Activated CD8-positive, alpha-beta T cell treated with anti-CD3 and anti-CD28 coated beads for 36 hours (primary cell): ENCODE data around the gene HSD17B12. TPM values are rescaled to one million over a fixed set of nuclear protein-coding genes. Genes with fewer than 3 reads are reported as not detected.

ENCODE experiments used
- ATAC-seq: fragments of 200-7000 bp; cut with Tn5 transposase; one replicate; pipeline ENCODE4 v1.10.0; 2021; ENCODE audit warnings: mild to moderate bottlenecking, moderate library complexity
- CTCF ChIA-PET: fragments of 350-600 bp; sonication (Branson Sonifier 250); formaldehyde crosslinking; loops from one replicate; lab custom pipeline; 2021; ENCODE audit warnings: antibody characterized with exemption; lab: Charles Lee
- POLR2A ChIA-PET: fragments of 350-600 bp; sonication (Branson Sonifier 250); formaldehyde crosslinking; loops from one replicate; lab custom pipeline; 2021; ENCODE audit warnings: antibody characterized with exemption; lab: Charles Lee
- DNase-seq: peaks from one replicate; pipeline ENCODE4 v3.0.0-alpha.2; 2020
- H3K27ac Mint-ChIP-seq: one replicate; pipeline ENCODE4 v1.8.0; 2021; ENCODE audit warnings: mild to moderate bottlenecking, mixed read lengths
- H3K27me3 Mint-ChIP-seq: one replicate; pipeline ENCODE4 v1.8.0; 2021; ENCODE audit warnings: mixed read lengths
- H3K36me3 Mint-ChIP-seq: one replicate; pipeline ENCODE4 v1.8.0; 2021; ENCODE audit warnings: low read depth, mixed read lengths
- H3K4me1 Mint-ChIP-seq: one replicate; pipeline ENCODE4 v1.8.0; 2021; ENCODE audit warnings: low read depth, mixed read lengths
- H3K4me3 Mint-ChIP-seq: one replicate; pipeline ENCODE4 v1.8.0; 2021; ENCODE audit warnings: mild to moderate bottlenecking, moderate library complexity, mixed read lengths
- H3K9me3 Mint-ChIP-seq: one replicate; pipeline ENCODE4 v1.8.0; 2021; ENCODE audit warnings: mixed read lengths
- intact Hi-C: fragments of 100-400 bp; cut with micrococcal nuclease; formaldehyde crosslinking; loops from one replicate; pipeline ENCODE4 v1.10.0; 2022
- total RNA-seq, 2 experiments: library from RNA; stranded (reverse); gene quantifications; one replicate each; pipeline ENCODE4 v1.2.3, GENCODE V29; 2021
- TF ChIP-seq, protein P1 (sequence below): fragments of 200-600 bp; IDR thresholded peaks from one replicate; pipeline ENCODE4 v1.8.0; 2022; ENCODE audit warnings: antibody characterized with exemption, mild to moderate bottlenecking

The HSD17B12 gene
- total RNA-seq, 2 experiments from 2014 or later, result 44.8 to 46.8 TPM

GRCh38 chr11:43691806-43692205 is 11.3 kb downstream of the HSD17B12 start:
- ATAC-seq (no peak), DNase-seq (no peak)
- intact Hi-C loops, result no loop called here
- Mint-ChIP-seq H3K27me3 (no peaks in the 10 kb centered on the region), H3K36me3 (peaks cover 30% of the 10 kb centered on the region), H3K4me1 (peaks cover 21% of the 10 kb centered on the region), H3K27ac (no peak overlapping the region), H3K9me3 (no peaks in the 10 kb centered on the region), H3K4me3 (no peak overlapping the region)
- ChIA-PET POLR2A (no interaction called here), CTCF (no interaction called here)
- TF ChIP-seq, protein P1, sequence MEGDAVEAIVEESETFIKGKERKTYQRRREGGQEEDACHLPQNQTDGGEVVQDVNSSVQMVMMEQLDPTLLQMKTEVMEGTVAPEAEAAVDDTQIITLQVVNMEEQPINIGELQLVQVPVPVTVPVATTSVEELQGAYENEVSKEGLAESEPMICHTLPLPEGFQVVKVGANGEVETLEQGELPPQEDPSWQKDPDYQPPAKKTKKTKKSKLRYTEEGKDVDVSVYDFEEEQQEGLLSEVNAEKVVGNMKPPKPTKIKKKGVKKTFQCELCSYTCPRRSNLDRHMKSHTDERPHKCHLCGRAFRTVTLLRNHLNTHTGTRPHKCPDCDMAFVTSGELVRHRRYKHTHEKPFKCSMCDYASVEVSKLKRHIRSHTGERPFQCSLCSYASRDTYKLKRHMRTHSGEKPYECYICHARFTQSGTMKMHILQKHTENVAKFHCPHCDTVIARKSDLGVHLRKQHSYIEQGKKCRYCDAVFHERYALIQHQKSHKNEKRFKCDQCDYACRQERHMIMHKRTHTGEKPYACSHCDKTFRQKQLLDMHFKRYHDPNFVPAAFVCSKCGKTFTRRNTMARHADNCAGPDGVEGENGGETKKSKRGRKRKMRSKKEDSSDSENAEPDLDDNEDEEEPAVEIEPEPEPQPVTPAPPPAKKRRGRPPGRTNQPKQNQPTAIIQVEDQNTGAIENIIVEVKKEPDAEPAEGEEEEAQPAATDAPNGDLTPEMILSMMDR, result no peak

GRCh38 chr11:43693069-43693468 is 12.5 kb downstream of the HSD17B12 start:
- H3K27me3 Mint-ChIP-seq, result no peaks in the 10 kb centered on the region
- ATAC-seq (no peak), DNase-seq (no peak)
- no peak overlapping the region for H3K4me3 Mint-ChIP-seq
- POLR2A ChIA-PET, result interaction anchor here (1.4 kb wide), 1 partner anchor 7 kb away, joined by 3 read pairs; no protein-coding TSS in a partner anchor
- TF ChIP-seq, protein P1, result no peak
- no peaks in the 10 kb centered on the region for H3K9me3 Mint-ChIP-seq
- H3K27ac Mint-ChIP-seq, result no peak overlapping the region
- CTCF ChIA-PET, result no interaction called here
- H3K4me1 Mint-ChIP-seq, result peaks cover 18% of the 10 kb centered on the region
- peaks cover 26% of the 10 kb centered on the region for H3K36me3 Mint-ChIP-seq
- intact Hi-C loops, result no loop called here

- Mint-ChIP-seq H3K4me1 (peaks cover 18% of the 10 kb centered on the region), H3K9me3 (no peaks in the 10 kb centered on the region), H3K36me3 (peaks cover 26% of the 10 kb centered on the region), H3K4me3 (no peak overlapping the region), H3K27ac (no peak overlapping the region), H3K27me3 (no peaks in the 10 kb centered on the region)
- intact Hi-C loops, result no loop called here
- POLR2A ChIA-PET, result interaction anchor here (1.4 kb wide), 1 partner anchor 8 kb away, joined by 3 read pairs; no protein-coding TSS in a partner anchor
- ATAC-seq, result no peak
- TF ChIP-seq, protein P1, result no peak
- no peak for DNase-seq
- CTCF ChIA-PET, result no interaction called here
Measured at GRCh38 chr11:43693731-43694130, 13.2 kb downstream of the HSD17B12 start.

DNA sequence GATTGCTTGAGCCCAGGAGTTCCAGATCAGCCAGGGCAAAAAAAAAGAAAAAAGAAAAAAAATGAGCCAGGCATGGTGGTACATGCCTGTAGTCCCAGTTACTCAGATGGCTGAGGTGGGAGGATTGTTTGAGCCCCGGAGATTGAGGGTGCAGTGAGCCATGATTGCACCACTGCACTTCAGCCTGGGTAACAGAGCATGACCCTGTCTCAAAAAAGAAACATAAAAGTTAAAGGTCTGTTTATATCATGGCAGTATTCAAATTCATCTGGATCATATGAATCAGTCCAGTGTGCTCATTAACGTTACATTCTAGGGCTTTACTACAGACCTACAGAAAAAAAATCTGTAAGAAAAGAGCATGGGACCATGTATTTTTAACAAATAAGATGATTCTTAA is 13.9 kb downstream of the HSD17B12 start:
- H3K36me3 Mint-ChIP-seq, result peaks cover 24% of the 10 kb centered on the region
- peaks cover 16% of the 10 kb centered on the region for H3K4me1 Mint-ChIP-seq
- H3K27me3 Mint-ChIP-seq, result no peaks in the 10 kb centered on the region
- ChIA-PET CTCF (no interaction called here), POLR2A (interaction anchor here (1.4 kb wide), 1 partner anchor 9 kb away, joined by 3 read pairs; no protein-coding TSS in a partner anchor)
- TF ChIP-seq, protein P1, result no peak
- no peak for DNase-seq
- H3K27ac Mint-ChIP-seq, result no peak overlapping the region
- no peak for ATAC-seq
- no peaks in the 10 kb centered on the region for H3K9me3 Mint-ChIP-seq
- no peak overlapping the region for H3K4me3 Mint-ChIP-seq
- intact Hi-C loops, result no loop called here

DNA sequence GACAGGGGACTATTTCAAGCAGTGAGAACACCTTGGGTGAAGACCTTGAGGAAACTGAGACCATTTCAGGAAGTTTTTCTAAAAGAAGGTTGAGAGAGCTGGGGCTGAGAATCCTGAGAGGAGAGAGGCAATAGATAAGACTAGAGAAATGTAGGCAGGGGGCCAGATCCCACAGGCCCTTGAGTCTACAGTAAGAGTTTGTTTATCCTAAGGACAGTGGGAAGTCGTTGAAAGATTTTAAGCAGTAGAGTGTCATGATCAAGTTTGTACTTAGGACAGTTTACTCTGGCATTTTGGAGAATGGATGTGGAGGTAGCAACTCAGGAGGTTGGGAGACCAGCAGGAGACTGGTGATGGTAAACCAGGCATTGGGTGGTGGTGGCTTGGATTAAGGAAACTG is 17.1 kb downstream of the HSD17B12 start:
- peaks cover 33% of the 10 kb centered on the region for H3K36me3 Mint-ChIP-seq
- H3K4me3 Mint-ChIP-seq, result no peak overlapping the region
- H3K27ac Mint-ChIP-seq, result no peak overlapping the region
- no peak for DNase-seq
- H3K9me3 Mint-ChIP-seq, result peaks cover 13% of the 10 kb centered on the region
- ATAC-seq, result no peak
- ChIA-PET CTCF (interaction anchor here (1.3 kb wide), 1 partner anchor 192 kb away, joined by 3 read pairs; no protein-coding TSS in a partner anchor), POLR2A (no interaction called here)
- TF ChIP-seq, protein P1, result no peak
- intact Hi-C loops, result no loop called here
- H3K27me3 Mint-ChIP-seq, result no peaks in the 10 kb centered on the region
- H3K4me1 Mint-ChIP-seq, result peaks cover 3% of the 10 kb centered on the region
